Measurements from ENCODE around the gene PEX16. TPM values are rescaled to one million over a fixed set of nuclear protein-coding genes. Genes with fewer than 3 reads are reported as not detected.
A peak's percentile ranks its signal among the peaks of the same experiment; 100 is the strongest.

Gene PEX16
- total and polyA plus RNA-seq, 9 of the 15 experiments (the other 6 are each of a cell fraction or from before 2014, with no cell fraction given) = 1.5 to 43.9 (median 14.6) TPM

DNA sequence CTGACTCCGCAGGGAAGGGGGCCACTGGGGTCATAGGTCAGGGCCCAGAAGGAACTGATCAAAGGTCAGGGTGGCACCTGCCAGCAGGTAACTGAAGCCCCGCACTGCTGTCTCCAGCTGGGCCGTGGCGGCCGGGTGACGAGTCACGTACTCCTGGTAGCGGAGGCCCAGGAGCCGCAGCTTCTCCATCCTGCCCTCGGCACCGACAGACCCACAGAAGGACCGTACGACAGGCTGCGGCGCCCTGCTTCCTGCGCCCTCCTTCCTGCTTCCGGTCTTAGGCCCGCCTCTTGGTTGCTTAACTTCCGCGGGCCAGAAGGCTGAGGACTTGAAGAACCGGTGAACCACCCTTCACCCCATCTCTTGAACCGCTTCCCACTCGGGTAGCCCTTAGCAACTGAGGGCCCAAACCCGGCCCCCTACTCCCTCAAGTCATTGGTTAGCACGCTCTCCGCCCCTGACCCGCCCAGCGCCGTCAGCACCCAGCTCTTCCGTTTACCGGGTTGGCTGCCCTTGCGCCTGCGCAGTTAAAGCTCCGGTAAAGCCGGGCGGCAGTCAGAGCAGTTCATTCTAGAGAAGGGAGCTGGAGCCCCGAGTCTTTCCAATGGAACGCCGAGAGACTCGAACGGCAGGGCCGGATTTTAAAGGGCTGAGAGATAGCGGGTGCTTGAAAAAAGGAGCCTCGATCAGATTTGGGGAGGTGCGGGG, at the start of gene PEX16 (continued):
- TF ChIP-seq, protein P1, sequence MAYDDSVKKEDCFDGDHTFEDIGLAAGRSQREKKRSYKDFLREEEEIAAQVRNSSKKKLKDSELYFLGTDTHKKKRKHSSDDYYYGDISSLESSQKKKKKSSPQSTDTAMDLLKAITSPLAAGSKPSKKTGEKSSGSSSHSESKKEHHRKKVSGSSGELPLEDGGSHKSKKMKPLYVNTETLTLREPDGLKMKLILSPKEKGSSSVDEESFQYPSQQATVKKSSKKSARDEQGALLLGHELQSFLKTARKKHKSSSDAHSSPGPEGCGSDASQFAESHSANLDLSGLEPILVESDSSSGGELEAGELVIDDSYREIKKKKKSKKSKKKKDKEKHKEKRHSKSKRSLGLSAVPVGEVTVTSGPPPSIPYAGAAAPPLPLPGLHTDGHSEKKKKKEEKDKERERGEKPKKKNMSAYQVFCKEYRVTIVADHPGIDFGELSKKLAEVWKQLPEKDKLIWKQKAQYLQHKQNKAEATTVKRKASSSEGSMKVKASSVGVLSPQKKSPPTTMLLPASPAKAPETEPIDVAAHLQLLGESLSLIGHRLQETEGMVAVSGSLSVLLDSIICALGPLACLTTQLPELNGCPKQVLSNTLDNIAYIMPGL (CRISPR knock-in tag; IDR thresholded peaks at IDR 0.05) = peak; percentile 31; the same call in 1 of the 2 replicates
- TF ChIP-seq POLR2AphosphoS2 (IDR thresholded peaks at IDR 0.05; ENCODE audit: low read length) = peak; percentile 45; the same call in 1 of the 2 replicates
- TF ChIP-seq KDM1A (IDR thresholded peaks at IDR 0.05) = no peak
- TF ChIP-seq MIER1 (IDR thresholded peaks at IDR 0.05; ENCODE audit: low read depth) = no peak
- no peak for TF ChIP-seq ZNF695 (CRISPR knock-in tag; IDR thresholded peaks at IDR 0.05)
- no peak for TF ChIP-seq ZNF274 (IDR thresholded peaks at IDR 0.05; ENCODE audit: borderline replicate concordance, low read depth, low read length)
- TF ChIP-seq, protein P2, sequence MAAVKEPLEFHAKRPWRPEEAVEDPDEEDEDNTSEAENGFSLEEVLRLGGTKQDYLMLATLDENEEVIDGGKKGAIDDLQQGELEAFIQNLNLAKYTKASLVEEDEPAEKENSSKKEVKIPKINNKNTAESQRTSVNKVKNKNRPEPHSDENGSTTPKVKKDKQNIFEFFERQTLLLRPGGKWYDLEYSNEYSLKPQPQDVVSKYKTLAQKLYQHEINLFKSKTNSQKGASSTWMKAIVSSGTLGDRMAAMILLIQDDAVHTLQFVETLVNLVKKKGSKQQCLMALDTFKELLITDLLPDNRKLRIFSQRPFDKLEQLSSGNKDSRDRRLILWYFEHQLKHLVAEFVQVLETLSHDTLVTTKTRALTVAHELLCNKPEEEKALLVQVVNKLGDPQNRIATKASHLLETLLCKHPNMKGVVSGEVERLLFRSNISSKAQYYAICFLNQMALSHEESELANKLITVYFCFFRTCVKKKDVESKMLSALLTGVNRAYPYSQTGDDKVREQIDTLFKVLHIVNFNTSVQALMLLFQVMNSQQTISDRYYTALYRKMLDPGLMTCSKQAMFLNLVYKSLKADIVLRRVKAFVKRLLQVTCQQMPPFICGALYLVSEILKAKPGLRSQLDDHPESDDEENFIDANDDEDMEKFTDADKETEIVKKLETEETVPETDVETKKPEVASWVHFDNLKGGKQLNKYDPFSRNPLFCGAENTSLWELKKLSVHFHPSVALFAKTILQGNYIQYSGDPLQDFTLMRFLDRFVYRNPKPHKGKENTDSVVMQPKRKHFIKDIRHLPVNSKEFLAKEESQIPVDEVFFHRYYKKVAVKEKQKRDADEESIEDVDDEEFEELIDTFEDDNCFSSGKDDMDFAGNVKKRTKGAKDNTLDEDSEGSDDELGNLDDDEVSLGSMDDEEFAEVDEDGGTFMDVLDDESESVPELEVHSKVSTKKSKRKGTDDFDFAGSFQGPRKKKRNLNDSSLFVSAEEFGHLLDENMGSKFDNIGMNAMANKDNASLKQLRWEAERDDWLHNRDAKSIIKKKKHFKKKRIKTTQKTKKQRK (IDR thresholded peaks at IDR 0.05; ENCODE audit: borderline replicate concordance, low read depth, low read length) = no peak; the same call in 1 of the 2 replicates
- TF ChIP-seq, protein P3, sequence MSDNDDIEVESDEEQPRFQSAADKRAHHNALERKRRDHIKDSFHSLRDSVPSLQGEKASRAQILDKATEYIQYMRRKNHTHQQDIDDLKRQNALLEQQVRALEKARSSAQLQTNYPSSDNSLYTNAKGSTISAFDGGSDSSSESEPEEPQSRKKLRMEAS (CRISPR knock-in tag; IDR thresholded peaks at IDR 0.05) = 0 out of 2 replicates have a peak, but pooled peaks have one; percentile 33
- TF ChIP-seq CEBPB (tag; IDR thresholded peaks at IDR 0.05) = peak; percentile 99
- TF ChIP-seq, protein P4, sequence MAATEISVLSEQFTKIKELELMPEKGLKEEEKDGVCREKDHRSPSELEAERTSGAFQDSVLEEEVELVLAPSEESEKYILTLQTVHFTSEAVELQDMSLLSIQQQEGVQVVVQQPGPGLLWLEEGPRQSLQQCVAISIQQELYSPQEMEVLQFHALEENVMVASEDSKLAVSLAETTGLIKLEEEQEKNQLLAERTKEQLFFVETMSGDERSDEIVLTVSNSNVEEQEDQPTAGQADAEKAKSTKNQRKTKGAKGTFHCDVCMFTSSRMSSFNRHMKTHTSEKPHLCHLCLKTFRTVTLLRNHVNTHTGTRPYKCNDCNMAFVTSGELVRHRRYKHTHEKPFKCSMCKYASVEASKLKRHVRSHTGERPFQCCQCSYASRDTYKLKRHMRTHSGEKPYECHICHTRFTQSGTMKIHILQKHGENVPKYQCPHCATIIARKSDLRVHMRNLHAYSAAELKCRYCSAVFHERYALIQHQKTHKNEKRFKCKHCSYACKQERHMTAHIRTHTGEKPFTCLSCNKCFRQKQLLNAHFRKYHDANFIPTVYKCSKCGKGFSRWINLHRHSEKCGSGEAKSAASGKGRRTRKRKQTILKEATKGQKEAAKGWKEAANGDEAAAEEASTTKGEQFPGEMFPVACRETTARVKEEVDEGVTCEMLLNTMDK (IDR thresholded peaks at IDR 0.05; ENCODE audit: borderline replicate concordance, insufficient read depth, low read depth, low read length, poor library complexity, severe bottlenecking) = no peak
- TF ChIP-seq HNRNPLL (IDR thresholded peaks at IDR 0.05; ENCODE audit: low read depth, low read length, poor library complexity, severe bottlenecking) = peak; percentile 23
- TF ChIP-seq CAMTA2 (CRISPR knock-in tag; conservative IDR thresholded peaks at IDR 0.05) = no peak
- TF ChIP-seq KDM4B (IDR thresholded peaks at IDR 0.05; ENCODE audit: borderline replicate concordance in 2 of 2, low read depth in 1 of 2) = peak in 1 of 2 experiments; percentile 93; a peak in 2 of 4 replicates
- TF ChIP-seq ASH1L (IDR thresholded peaks at IDR 0.05; ENCODE audit: borderline replicate concordance, low read depth, partially characterized antibody) = peak; percentile 69
- TF ChIP-seq, protein P5, sequence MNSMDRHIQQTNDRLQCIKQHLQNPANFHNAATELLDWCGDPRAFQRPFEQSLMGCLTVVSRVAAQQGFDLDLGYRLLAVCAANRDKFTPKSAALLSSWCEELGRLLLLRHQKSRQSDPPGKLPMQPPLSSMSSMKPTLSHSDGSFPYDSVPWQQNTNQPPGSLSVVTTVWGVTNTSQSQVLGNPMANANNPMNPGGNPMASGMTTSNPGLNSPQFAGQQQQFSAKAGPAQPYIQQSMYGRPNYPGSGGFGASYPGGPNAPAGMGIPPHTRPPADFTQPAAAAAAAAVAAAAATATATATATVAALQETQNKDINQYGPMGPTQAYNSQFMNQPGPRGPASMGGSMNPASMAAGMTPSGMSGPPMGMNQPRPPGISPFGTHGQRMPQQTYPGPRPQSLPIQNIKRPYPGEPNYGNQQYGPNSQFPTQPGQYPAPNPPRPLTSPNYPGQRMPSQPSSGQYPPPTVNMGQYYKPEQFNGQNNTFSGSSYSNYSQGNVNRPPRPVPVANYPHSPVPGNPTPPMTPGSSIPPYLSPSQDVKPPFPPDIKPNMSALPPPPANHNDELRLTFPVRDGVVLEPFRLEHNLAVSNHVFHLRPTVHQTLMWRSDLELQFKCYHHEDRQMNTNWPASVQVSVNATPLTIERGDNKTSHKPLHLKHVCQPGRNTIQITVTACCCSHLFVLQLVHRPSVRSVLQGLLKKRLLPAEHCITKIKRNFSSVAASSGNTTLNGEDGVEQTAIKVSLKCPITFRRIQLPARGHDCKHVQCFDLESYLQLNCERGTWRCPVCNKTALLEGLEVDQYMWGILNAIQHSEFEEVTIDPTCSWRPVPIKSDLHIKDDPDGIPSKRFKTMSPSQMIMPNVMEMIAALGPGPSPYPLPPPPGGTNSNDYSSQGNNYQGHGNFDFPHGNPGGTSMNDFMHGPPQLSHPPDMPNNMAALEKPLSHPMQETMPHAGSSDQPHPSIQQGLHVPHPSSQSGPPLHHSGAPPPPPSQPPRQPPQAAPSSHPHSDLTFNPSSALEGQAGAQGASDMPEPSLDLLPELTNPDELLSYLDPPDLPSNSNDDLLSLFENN (IDR thresholded peaks at IDR 0.05; ENCODE audit: low read depth in 2 of 2, low read length in 2 of 2) = peak; percentile 13 to 98; a peak in 3 of 4 replicates

Measured in K562 (cell line).